ENCODE results near the gene ZDHHC7.

GRCh38 chr16:84976644-84977400, 34.5 kb downstream of the ZDHHC7 start:
- TF ChIP-seq ZNF449 (tag by site-specific recombination; IDR thresholded peaks at IDR 0.05) (no peak), ZNF398 (tag by site-specific recombination; IDR thresholded peaks at IDR 0.05) (no peak)

All from HEK293 (cell line).